GM12878 (cell line): ENCODE data around the gene INHBC. TPM values are rescaled to one million over a fixed set of nuclear protein-coding genes. Genes with fewer than 3 reads are reported as not detected.
A peak's percentile ranks its signal among the peaks of the same experiment; 100 is the strongest.

Experiments used
- CHD2 ChIP-seq: IDR thresholded peaks from 2 replicates; pipeline ENCODE4 v1.6.1; 2011; ENCODE audit warnings: low read depth, low read length, improper control_type of control experiment, borderline replicate concordance
- CREB1 ChIP-seq: IDR thresholded peaks from 2 replicates; pipeline ENCODE4 v1.6.1; 2012; ENCODE audit warnings: low read depth, mild to moderate bottlenecking, inconsistent platforms
- CREM ChIP-seq: IDR thresholded peaks from 2 replicates; pipeline ENCODE4 v1.6.1; 2014; ENCODE audit warnings: antibody characterized with exemption, low read depth
- HDGF ChIP-seq: fragments of 450-650 bp; IDR thresholded peaks from 2 replicates; pipeline ENCODE4 v1.6.1; 2016; ENCODE audit warnings: antibody characterized with exemption
- JUND ChIP-seq: IDR thresholded peaks from 2 replicates; pipeline ENCODE4 v1.6.1; 2012; ENCODE audit warnings: low read depth, mild to moderate bottlenecking, low read length, improper control_type of control experiment, moderate library complexity
- KLF5 ChIP-seq: fragments of 450-650 bp; IDR thresholded peaks from 2 replicates; pipeline ENCODE4 v1.6.1; 2014; ENCODE audit warnings: mild to moderate bottlenecking; ENCODE audit not compliant: partially characterized antibody
- LARP7 ChIP-seq: fragments of 450-650 bp; IDR thresholded peaks from 2 replicates; pipeline ENCODE4 v1.6.1; 2017; ENCODE audit warnings: mild to moderate bottlenecking
- MTA3 ChIP-seq: IDR thresholded peaks from 2 replicates; pipeline ENCODE4 v1.6.1; 2012; ENCODE audit warnings: low read length, inconsistent platforms, borderline replicate concordance
- NFYB ChIP-seq: IDR thresholded peaks from 2 replicates; pipeline ENCODE4 v1.6.1; 2011; ENCODE audit warnings: low read depth, mild to moderate bottlenecking, low read length, improper control_type of control experiment, moderate library complexity; ENCODE audit not compliant: insufficient read depth
- PAX8 ChIP-seq: fragments of 450-650 bp; IDR thresholded peaks from 2 replicates; pipeline ENCODE4 v1.6.1; 2017; ENCODE audit warnings: mild to moderate bottlenecking, moderate library complexity
- SMAD1 ChIP-seq: fragments of 450-650 bp; IDR thresholded peaks from 2 replicates; pipeline ENCODE4 v1.6.1; 2018; ENCODE audit warnings: mild to moderate bottlenecking, low read depth; ENCODE audit not compliant: partially characterized antibody
- SPI1 ChIP-seq: IDR thresholded peaks from 2 replicates; pipeline ENCODE4 v1.6.1; 2011; ENCODE audit warnings: low read depth, mild to moderate bottlenecking, low read length, moderate library complexity, borderline replicate concordance; ENCODE audit not compliant: insufficient read depth
- SRF ChIP-seq, 2 experiments: IDR thresholded peaks; 2 replicates each; pipeline ENCODE4 v1.6.1; 2011; ENCODE audit warnings: low read depth in 2 of 2, low read length in 2 of 2, mild to moderate bottlenecking in 1 of 2, moderate library complexity in 1 of 2
- SUPT20H ChIP-seq: IDR thresholded peaks from 2 replicates; pipeline ENCODE4 v1.6.1; 2011; ENCODE audit warnings: low read depth, mild to moderate bottlenecking, low read length, moderate library complexity, borderline replicate concordance; ENCODE audit not compliant: control insufficient read depth
- WRNIP1 ChIP-seq: IDR thresholded peaks from 2 replicates; pipeline ENCODE4 v1.6.1; 2011; ENCODE audit warnings: low read depth, low read length, improper control_type of control experiment, borderline replicate concordance
- YBX1 ChIP-seq: fragments of 450-650 bp; IDR thresholded peaks from 2 replicates; pipeline ENCODE4 v1.6.1; 2016; ENCODE audit warnings: antibody characterized with exemption
- polyA plus RNA-seq, 11 experiments: library from polyadenylated mRNA; depleted of rRNA in 4 of 11; unstranded in 6 of 11; stranded (reverse) in 5 of 11; fragments of >200 nt; fragmentation: Nextera tagmentation in 4 of 11; fragmentation: Illumina TruSeq in 1 of 11; extraction: Ambion mirVana in 4 of 11; extraction: Trizol in 1 of 11; gene quantifications; 1 replicate in 1 of 11; 2 replicates in 10 of 11; pipeline versions ENCODE4 v1.2.1 to v1.2.3, GENCODE V29; 2011 to 2016; ENCODE audit warnings: inconsistent platforms in 2 of 11, missing spikeins in 2 of 11, low read depth in 1 of 11
- total RNA-seq, 4 experiments: library from RNA; depleted of rRNA in 3 of 4; stranded (reverse); fragments of >200 nt in 3 of 4; fragmentation: Illumina TruSeq in 1 of 4; extraction: Trizol in 1 of 4; gene quantifications; 2 replicates each; pipeline versions ENCODE4 v1.2.1 to v1.2.3, GENCODE V29; 2013 to 2021
- TF ChIP-seq, protein P1 (sequence below): fragments of 150-350 bp; IDR thresholded peaks from 2 replicates; pipeline ENCODE4 v1.6.1; 2014; ENCODE audit warnings: mild to moderate bottlenecking, low read depth, low read length
- TF ChIP-seq, protein P2 (sequence below): IDR thresholded peaks from 2 replicates; pipeline ENCODE4 v1.6.1; 2012; ENCODE audit warnings: mild to moderate bottlenecking, low read depth, low read length
- TF ChIP-seq, protein P3 (sequence below): fragments of 450-650 bp; IDR thresholded peaks from 2 replicates; pipeline ENCODE4 v1.6.1; 2017; ENCODE audit warnings: borderline replicate concordance
- TF ChIP-seq, protein P4 (sequence below): IDR thresholded peaks from 2 replicates; pipeline ENCODE4 v1.6.1; 2011; ENCODE audit warnings: borderline replicate concordance, low read depth, mild to moderate bottlenecking, moderate library complexity, low read length; ENCODE audit not compliant: insufficient read depth, poor library complexity, severe bottlenecking

Gene INHBC
- total and polyA plus RNA-seq, 10 of the 15 experiments (the other 5 are each of a cell fraction or from before 2014, with no cell fraction given), result 0.04 to 0.22 (median 0.13) TPM; not detected in 5

DNA sequence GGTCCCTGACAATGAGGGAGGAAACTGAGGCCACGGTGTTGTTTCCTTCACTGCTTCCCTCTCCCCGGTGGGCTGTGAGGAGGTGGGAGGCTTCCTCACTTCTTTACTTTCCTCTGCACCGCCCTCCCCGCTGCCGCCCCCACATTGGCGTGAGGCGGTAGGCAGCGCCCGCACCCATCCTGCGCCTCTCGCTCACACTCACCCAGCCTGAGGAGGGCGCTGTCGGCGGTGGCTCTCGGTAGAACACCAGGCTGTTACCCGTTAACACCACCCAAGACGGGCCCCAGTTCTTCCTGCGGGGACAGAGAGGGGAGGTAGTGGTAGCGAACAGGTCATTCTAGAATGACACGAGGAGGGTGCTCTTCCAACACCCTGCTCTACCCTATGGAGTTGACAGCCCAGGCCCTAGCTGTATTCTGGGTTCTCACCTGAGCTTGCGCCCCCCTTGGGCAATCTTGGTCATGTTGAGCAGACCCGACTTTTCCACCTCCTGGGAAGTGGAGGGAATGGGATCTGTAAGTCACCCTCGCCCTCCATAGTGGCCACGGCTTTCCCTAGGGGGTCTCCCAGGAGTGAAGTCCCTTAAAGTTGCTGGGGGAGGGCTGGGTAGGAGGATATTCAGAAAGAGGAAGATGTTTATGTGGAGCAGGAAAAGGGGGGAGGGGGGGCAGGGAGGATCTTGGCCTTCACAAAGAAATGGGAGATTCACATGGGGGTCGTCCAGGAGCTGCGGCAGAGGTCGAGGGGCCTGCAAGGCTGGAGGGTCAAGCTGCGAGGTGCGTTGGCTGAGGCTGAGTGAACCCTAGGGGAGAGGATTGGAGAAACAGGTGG lies 41.8 kb downstream of the INHBC start (continued):
- TF ChIP-seq SUPT20H (no peak), WRNIP1 (no peak), CREB1 (0 out of 2 replicates have a peak, but pooled peaks have one; percentile 52), MTA3 (no peak), JUND (no peak), CREM (no peak), KLF5 (no peak), HDGF (peak; percentile 46; the same call in 1 of the 2 replicates), SRF (IDR thresholded peaks at IDR 0.05; ENCODE audit: low read depth in 2 of 2, low read length in 2 of 2) (no peak), CHD2 (0 out of 2 replicates have a peak, but pooled peaks have one; percentile 9), SPI1 (no peak), LARP7 (0 out of 2 replicates have a peak, but pooled peaks have one; percentile 67), SMAD1 (peak; percentile 34), PAX8 (no peak), NFYB (no peak), YBX1 (no peak)
- TF ChIP-seq, protein P1, sequence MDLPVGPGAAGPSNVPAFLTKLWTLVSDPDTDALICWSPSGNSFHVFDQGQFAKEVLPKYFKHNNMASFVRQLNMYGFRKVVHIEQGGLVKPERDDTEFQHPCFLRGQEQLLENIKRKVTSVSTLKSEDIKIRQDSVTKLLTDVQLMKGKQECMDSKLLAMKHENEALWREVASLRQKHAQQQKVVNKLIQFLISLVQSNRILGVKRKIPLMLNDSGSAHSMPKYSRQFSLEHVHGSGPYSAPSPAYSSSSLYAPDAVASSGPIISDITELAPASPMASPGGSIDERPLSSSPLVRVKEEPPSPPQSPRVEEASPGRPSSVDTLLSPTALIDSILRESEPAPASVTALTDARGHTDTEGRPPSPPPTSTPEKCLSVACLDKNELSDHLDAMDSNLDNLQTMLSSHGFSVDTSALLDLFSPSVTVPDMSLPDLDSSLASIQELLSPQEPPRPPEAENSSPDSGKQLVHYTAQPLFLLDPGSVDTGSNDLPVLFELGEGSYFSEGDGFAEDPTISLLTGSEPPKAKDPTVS, result no peak
- TF ChIP-seq, protein P2, sequence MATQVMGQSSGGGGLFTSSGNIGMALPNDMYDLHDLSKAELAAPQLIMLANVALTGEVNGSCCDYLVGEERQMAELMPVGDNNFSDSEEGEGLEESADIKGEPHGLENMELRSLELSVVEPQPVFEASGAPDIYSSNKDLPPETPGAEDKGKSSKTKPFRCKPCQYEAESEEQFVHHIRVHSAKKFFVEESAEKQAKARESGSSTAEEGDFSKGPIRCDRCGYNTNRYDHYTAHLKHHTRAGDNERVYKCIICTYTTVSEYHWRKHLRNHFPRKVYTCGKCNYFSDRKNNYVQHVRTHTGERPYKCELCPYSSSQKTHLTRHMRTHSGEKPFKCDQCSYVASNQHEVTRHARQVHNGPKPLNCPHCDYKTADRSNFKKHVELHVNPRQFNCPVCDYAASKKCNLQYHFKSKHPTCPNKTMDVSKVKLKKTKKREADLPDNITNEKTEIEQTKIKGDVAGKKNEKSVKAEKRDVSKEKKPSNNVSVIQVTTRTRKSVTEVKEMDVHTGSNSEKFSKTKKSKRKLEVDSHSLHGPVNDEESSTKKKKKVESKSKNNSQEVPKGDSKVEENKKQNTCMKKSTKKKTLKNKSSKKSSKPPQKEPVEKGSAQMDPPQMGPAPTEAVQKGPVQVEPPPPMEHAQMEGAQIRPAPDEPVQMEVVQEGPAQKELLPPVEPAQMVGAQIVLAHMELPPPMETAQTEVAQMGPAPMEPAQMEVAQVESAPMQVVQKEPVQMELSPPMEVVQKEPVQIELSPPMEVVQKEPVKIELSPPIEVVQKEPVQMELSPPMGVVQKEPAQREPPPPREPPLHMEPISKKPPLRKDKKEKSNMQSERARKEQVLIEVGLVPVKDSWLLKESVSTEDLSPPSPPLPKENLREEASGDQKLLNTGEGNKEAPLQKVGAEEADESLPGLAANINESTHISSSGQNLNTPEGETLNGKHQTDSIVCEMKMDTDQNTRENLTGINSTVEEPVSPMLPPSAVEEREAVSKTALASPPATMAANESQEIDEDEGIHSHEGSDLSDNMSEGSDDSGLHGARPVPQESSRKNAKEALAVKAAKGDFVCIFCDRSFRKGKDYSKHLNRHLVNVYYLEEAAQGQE, result no peak
- TF ChIP-seq, protein P3, sequence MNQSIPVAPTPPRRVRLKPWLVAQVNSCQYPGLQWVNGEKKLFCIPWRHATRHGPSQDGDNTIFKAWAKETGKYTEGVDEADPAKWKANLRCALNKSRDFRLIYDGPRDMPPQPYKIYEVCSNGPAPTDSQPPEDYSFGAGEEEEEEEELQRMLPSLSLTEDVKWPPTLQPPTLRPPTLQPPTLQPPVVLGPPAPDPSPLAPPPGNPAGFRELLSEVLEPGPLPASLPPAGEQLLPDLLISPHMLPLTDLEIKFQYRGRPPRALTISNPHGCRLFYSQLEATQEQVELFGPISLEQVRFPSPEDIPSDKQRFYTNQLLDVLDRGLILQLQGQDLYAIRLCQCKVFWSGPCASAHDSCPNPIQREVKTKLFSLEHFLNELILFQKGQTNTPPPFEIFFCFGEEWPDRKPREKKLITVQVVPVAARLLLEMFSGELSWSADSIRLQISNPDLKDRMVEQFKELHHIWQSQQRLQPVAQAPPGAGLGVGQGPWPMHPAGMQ, result no peak
- TF ChIP-seq, protein P4, sequence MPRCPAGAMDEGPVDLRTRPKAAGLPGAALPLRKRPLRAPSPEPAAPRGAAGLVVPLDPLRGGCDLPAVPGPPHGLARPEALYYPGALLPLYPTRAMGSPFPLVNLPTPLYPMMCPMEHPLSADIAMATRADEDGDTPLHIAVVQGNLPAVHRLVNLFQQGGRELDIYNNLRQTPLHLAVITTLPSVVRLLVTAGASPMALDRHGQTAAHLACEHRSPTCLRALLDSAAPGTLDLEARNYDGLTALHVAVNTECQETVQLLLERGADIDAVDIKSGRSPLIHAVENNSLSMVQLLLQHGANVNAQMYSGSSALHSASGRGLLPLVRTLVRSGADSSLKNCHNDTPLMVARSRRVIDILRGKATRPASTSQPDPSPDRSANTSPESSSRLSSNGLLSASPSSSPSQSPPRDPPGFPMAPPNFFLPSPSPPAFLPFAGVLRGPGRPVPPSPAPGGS, result no peak
